Measurements from ENCODE around the gene SLIT3. TPM values are rescaled to one million over a fixed set of nuclear protein-coding genes. Genes with fewer than 3 reads are reported as not detected.

Gene SLIT3
- total RNA-seq, 1 experiment from 2014 or later: not detected

- no peak for DNase-seq
- Histone ChIP-seq H4K20me1 (ENCODE audit: insufficient read depth) (no peaks in the 10 kb centered on the region), H3K4me1 (replicated peaks; ENCODE audit: insufficient read depth) (no peaks in the 10 kb centered on the region), H3K79me2 (ENCODE audit: low read depth) (no peaks in the 10 kb centered on the region), H3K27ac (no peak overlapping the region), H3K9me3 (ENCODE audit: insufficient read depth, low read depth) (no peaks in the 10 kb centered on the region), H2AFZ (no peak overlapping the region), H3F3A (ENCODE audit: insufficient read depth, low read depth) (no peaks in the 10 kb centered on the region), H3K27me3 (ENCODE audit: insufficient read depth, low read depth) (peaks cover 59% of the 10 kb centered on the region), H3K4me2 (no peak overlapping the region), H3K36me3 (ENCODE audit: low read depth) (no peaks in the 10 kb centered on the region), H3K9me2 (ENCODE audit: insufficient read depth) (no peaks in the 10 kb centered on the region), H3K4me3 (no peak overlapping the region)
- TF ChIP-seq, protein P1, sequence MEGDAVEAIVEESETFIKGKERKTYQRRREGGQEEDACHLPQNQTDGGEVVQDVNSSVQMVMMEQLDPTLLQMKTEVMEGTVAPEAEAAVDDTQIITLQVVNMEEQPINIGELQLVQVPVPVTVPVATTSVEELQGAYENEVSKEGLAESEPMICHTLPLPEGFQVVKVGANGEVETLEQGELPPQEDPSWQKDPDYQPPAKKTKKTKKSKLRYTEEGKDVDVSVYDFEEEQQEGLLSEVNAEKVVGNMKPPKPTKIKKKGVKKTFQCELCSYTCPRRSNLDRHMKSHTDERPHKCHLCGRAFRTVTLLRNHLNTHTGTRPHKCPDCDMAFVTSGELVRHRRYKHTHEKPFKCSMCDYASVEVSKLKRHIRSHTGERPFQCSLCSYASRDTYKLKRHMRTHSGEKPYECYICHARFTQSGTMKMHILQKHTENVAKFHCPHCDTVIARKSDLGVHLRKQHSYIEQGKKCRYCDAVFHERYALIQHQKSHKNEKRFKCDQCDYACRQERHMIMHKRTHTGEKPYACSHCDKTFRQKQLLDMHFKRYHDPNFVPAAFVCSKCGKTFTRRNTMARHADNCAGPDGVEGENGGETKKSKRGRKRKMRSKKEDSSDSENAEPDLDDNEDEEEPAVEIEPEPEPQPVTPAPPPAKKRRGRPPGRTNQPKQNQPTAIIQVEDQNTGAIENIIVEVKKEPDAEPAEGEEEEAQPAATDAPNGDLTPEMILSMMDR (conservative IDR thresholded peaks at IDR 0.05): no peak
- no peak for TF ChIP-seq EZH2 (IDR thresholded peaks at IDR 0.05; ENCODE audit: low read depth)
- BruUV-seq (replicated peaks): no TSS peak
- intact Hi-C loops (cut with micrococcal nuclease; ENCODE audit: unreplicated experiment): no loop called here
- ChIA-PET POLR2A (ENCODE audit: unreplicated experiment) (no interaction called here), CTCF (no interaction called here)
These were observed 235.5 kb downstream of the SLIT3 start for GRCh38 chr5:169065400-169065799.

DNA sequence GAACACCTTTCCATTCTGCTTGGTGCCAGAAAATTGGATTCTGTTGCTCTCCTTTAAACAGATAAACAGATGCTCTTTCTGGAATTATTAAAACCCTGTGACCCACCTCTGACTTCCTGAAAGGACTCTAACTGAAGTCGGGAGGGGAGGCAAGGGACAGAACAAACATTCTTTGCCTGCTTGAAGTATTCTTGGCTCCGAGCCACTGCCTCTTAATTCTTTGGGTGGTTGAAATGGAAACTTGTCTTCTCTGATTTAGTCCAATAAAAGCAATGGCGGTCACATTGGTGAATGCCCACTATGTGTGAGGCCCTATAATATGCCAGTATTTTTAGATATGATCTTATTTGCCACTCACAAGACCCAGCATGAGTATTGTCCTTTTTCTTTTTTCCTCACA is 236.8 kb downstream of the SLIT3 start:
- TF ChIP-seq EZH2 (IDR thresholded peaks at IDR 0.05; ENCODE audit: low read depth): no peak
- TF ChIP-seq, protein P1 (conservative IDR thresholded peaks at IDR 0.05): no peak
- peaks cover 72% of the 10 kb centered on the region for H3K27me3 ChIP-seq (ENCODE audit: insufficient read depth, low read depth)
- no TSS peak for BruUV-seq (replicated peaks)

GRCh38 chr5:169063316-169063953 is 237.5 kb downstream of the SLIT3 start:
- no peak for TF ChIP-seq EZH2 (IDR thresholded peaks at IDR 0.05; ENCODE audit: low read depth)
- TF ChIP-seq, protein P1 (conservative IDR thresholded peaks at IDR 0.05): no peak
- Histone ChIP-seq H3K27me3 (ENCODE audit: insufficient read depth, low read depth) (peaks cover 78% of the 10 kb centered on the region), H3K9me3 (ENCODE audit: insufficient read depth, low read depth) (no peaks in the 10 kb centered on the region), H3F3A (ENCODE audit: insufficient read depth, low read depth) (no peaks in the 10 kb centered on the region), H4K20me1 (ENCODE audit: insufficient read depth) (no peaks in the 10 kb centered on the region), H3K36me3 (ENCODE audit: low read depth) (no peaks in the 10 kb centered on the region), H3K4me2 (no peak overlapping the region), H3K27ac (no peak overlapping the region), H3K4me1 (replicated peaks; ENCODE audit: insufficient read depth) (no peaks in the 10 kb centered on the region), H3K79me2 (ENCODE audit: low read depth) (no peaks in the 10 kb centered on the region), H3K4me3 (no peak overlapping the region), H2AFZ (no peak overlapping the region), H3K9me2 (ENCODE audit: insufficient read depth) (no peaks in the 10 kb centered on the region)
- no peak for DNase-seq
- POLR2A ChIA-PET (ENCODE audit: unreplicated experiment): no interaction called here
- CTCF ChIA-PET: no interaction called here
- no TSS peak for BruUV-seq (replicated peaks)
- intact Hi-C loops (cut with micrococcal nuclease; ENCODE audit: unreplicated experiment): no loop called here

More for the DNA sequence above, 236.8 kb downstream of the SLIT3 start:
- POLR2A ChIA-PET (ENCODE audit: unreplicated experiment): no interaction called here
- Histone ChIP-seq H3K36me3 (ENCODE audit: low read depth) (no peaks in the 10 kb centered on the region), H3K27ac (no peak overlapping the region), H3K79me2 (ENCODE audit: low read depth) (no peaks in the 10 kb centered on the region), H3K9me3 (ENCODE audit: insufficient read depth, low read depth) (no peaks in the 10 kb centered on the region), H4K20me1 (ENCODE audit: insufficient read depth) (no peaks in the 10 kb centered on the region), H3K4me2 (no peak overlapping the region), H3K9me2 (ENCODE audit: insufficient read depth) (no peaks in the 10 kb centered on the region), H3K4me3 (no peak overlapping the region), H2AFZ (no peak overlapping the region), H3F3A (ENCODE audit: insufficient read depth, low read depth) (no peaks in the 10 kb centered on the region), H3K4me1 (replicated peaks; ENCODE audit: insufficient read depth) (no peaks in the 10 kb centered on the region)
- intact Hi-C loops (cut with micrococcal nuclease; ENCODE audit: unreplicated experiment): no loop called here
- CTCF ChIA-PET: no interaction called here
- DNase-seq: no peak

All from PC-9 (cell line).